GM19351 (cell line): ENCODE results near the gene CACNA2D3.

Experiments
- ATAC-seq: cut with Tn5 transposase; IDR thresholded peaks from one replicate; pipeline ENCODE4 v1.9.1; 2021; ENCODE audit warnings: mild to moderate bottlenecking, moderate library complexity; ENCODE audit not compliant: unreplicated experiment

CACNA2D3 gene

GRCh38 chr3:54213907-54214306, 91.6 kb downstream of the CACNA2D3 start:
- no peak for ATAC-seq

GRCh38 chr3:54214845-54215244, 92.5 kb downstream of the CACNA2D3 start:
- no peak for ATAC-seq

GRCh38 chr3:54215521-54215920, 93.2 kb downstream of the CACNA2D3 start:
- no peak for ATAC-seq

GRCh38 chr3:54217828-54218227, 95.5 kb downstream of the CACNA2D3 start:
- ATAC-seq = no peak

- ATAC-seq = no peak
Measured at GRCh38 chr3:54222316-54222715, 100.0 kb downstream of the CACNA2D3 start.

GRCh38 chr3:54223063-54223462, 100.7 kb downstream of the CACNA2D3 start:
- ATAC-seq = no peak

- ATAC-seq = no peak
Measured at GRCh38 chr3:54225841-54226528, 103.6 kb downstream of the CACNA2D3 start.

GRCh38 chr3:54228806-54229205, 106.5 kb downstream of the CACNA2D3 start:
- no peak for ATAC-seq

- no peak for ATAC-seq
Measured at GRCh38 chr3:54232618-54233017, 110.3 kb downstream of the CACNA2D3 start.

- no peak for ATAC-seq
Measured at GRCh38 chr3:54235998-54236397, 113.6 kb downstream of the CACNA2D3 start.

GRCh38 chr3:54237109-54237508, 114.8 kb downstream of the CACNA2D3 start:
- no peak for ATAC-seq

- ATAC-seq = no peak
Measured at GRCh38 chr3:54237788-54238502, 115.6 kb downstream of the CACNA2D3 start.

- no peak for ATAC-seq
Measured at GRCh38 chr3:54240309-54240708, 118.0 kb downstream of the CACNA2D3 start.

GRCh38 chr3:54243056-54243931, 120.9 kb downstream of the CACNA2D3 start:
- ATAC-seq = no peak

- no peak for ATAC-seq
Measured at GRCh38 chr3:54243960-54244682, 121.8 kb downstream of the CACNA2D3 start.

GRCh38 chr3:54251705-54252104, 129.4 kb downstream of the CACNA2D3 start:
- no peak for ATAC-seq

GRCh38 chr3:54257125-54257720, 134.9 kb downstream of the CACNA2D3 start:
- no peak for ATAC-seq

GRCh38 chr3:54259636-54260035, 137.3 kb downstream of the CACNA2D3 start:
- no peak for ATAC-seq

GRCh38 chr3:54261141-54261540, 138.8 kb downstream of the CACNA2D3 start:
- no peak for ATAC-seq

- ATAC-seq = no peak
Measured at GRCh38 chr3:54262541-54262940, 140.2 kb downstream of the CACNA2D3 start.
